K562 (cell line): ENCODE measurements around the gene TLE3. TPM values are rescaled to one million over a fixed set of nuclear protein-coding genes. Genes with fewer than 3 reads are reported as not detected.

ENCODE experiments used
- ATAC-seq: fragments of 200-7000 bp; cut with Tn5 transposase; 3 replicates; pipeline ENCODE4 v1.9.1; 2020; ENCODE audit warnings: moderate library complexity
- BruUV-seq: library from RNA; stranded (reverse); fragments of 400-500 nt; replicated peaks from 2 replicates; lab custom pipeline; 2021; lab: Mats Ljungman, UMichigan
- CTCF ChIA-PET: fragments of 300-600 bp; formaldehyde crosslinking; extraction: SDS; loops from one replicate; lab custom pipeline; 2021; ENCODE audit warnings: low intra/inter-chr PET ratio; lab: Yijun Ruan, JAX
- POLR2A ChIA-PET: fragments of 300-600, 350-650 bp; sonication (Branson Sonifier 250); formaldehyde crosslinking; extraction: SDS; loops from one replicate; lab custom pipeline; 2021; ENCODE audit warnings: antibody characterized with exemption, inconsistent platforms; lab: Yijun Ruan, JAX
- DNase-seq, 4 experiments: peaks; one replicate each; pipeline versions ENCODE4 v3.0.0 to v3.0.0-alpha.2; 2011 to 2018; ENCODE audit warnings: low spot score in 3 of 4, mixed read lengths in 3 of 4; ENCODE audit errors: extremely low read depth in 1 of 4
- FAIRE-seq: peaks from 2 replicates; lab custom pipeline; 2011; peaks lifted over from hg19 to GRCh38; lab: Jason Lieb, UNC
- H2AFZ ChIP-seq: 2 replicates; pipeline ENCODE4 v1.6.0; 2011; ENCODE audit warnings: low read depth, low read length, control low read depth, inconsistent platforms
- H3K27ac ChIP-seq: fragments of 200-600 bp; 3 replicates; pipeline ENCODE4 v1.8.0; 2011; ENCODE audit warnings: low read depth, mild to moderate bottlenecking, control low read depth, inconsistent platforms, low read length, moderate library complexity, mixed read lengths; ENCODE audit errors: extremely low read depth
- H3K27me3 ChIP-seq, 2 experiments: fragments of 300-600 bp in 1 of 2; 2 replicates in 1 of 2; 3 replicates in 1 of 2; pipeline versions ENCODE4 v1.6.0 to v1.8.0; 2011; ENCODE audit warnings: inconsistent platforms in 2 of 2, low read length in 2 of 2, mild to moderate bottlenecking in 1 of 2, mixed read lengths in 1 of 2, moderate library complexity in 1 of 2; ENCODE audit not compliant: control insufficient read depth in 2 of 2, insufficient read depth in 2 of 2
- H3K36me3 ChIP-seq: fragments of 300-600 bp; 3 replicates; pipeline ENCODE4 v1.8.0; 2011; ENCODE audit warnings: mild to moderate bottlenecking, low read length, inconsistent platforms; ENCODE audit not compliant: control insufficient read depth, insufficient read depth
- H3K4me1 ChIP-seq, 2 experiments: fragments of 200-600 bp in 1 of 2; replicated peaks in 1 of 2; 2 replicates in 1 of 2; 3 replicates in 1 of 2; pipeline versions ENCODE4 v1.5.1 to v1.8.0; 2011; ENCODE audit warnings: inconsistent platforms in 2 of 2, low read length in 2 of 2, mild to moderate bottlenecking in 1 of 2, mixed read lengths in 1 of 2, moderate library complexity in 1 of 2; ENCODE audit not compliant: control insufficient read depth in 2 of 2, insufficient read depth in 2 of 2
- H3K4me2 ChIP-seq: 2 replicates; pipeline ENCODE4 v1.6.1; 2011; ENCODE audit warnings: low read length, control low read depth, inconsistent platforms, mixed read lengths; ENCODE audit not compliant: insufficient read depth
- H3K4me3 ChIP-seq: fragments of 200-600 bp; sonication (generic), shearing (Covaris generic); 2 replicates; pipeline ENCODE4 v1.5.1; 2016; ENCODE audit warnings: control low read depth, inconsistent platforms
- H3K79me2 ChIP-seq: fragments of 200-600 bp; 3 replicates; pipeline ENCODE4 v1.8.0; 2011; ENCODE audit warnings: low read length, inconsistent platforms; ENCODE audit not compliant: control insufficient read depth, insufficient read depth
- H3K9ac ChIP-seq, 2 experiments: 2 replicates each; pipeline versions ENCODE4 v1.6.0 to v1.6.1; 2011; ENCODE audit warnings: low read depth in 2 of 2, low read length in 2 of 2, control low read depth in 1 of 2, inconsistent platforms in 1 of 2, mild to moderate bottlenecking in 1 of 2, mixed read lengths in 1 of 2; ENCODE audit not compliant: insufficient read depth in 1 of 2
- H3K9me1 ChIP-seq: one replicate; pipeline ENCODE4 v1.6.0; 2011; ENCODE audit warnings: inconsistent platforms, mild to moderate bottlenecking, low read length, moderate library complexity; ENCODE audit not compliant: control insufficient read depth, insufficient read depth
- H3K9me3 ChIP-seq: replicated peaks from 2 replicates; pipeline ENCODE4 v1.5.1; 2011; ENCODE audit warnings: low read depth, low read length, inconsistent platforms; ENCODE audit not compliant: control insufficient read depth, insufficient read depth
- H4K20me1 ChIP-seq: replicated peaks from 2 replicates; pipeline ENCODE4 v1.6.1; 2011; ENCODE audit warnings: low read length, inconsistent platforms, mixed read lengths; ENCODE audit not compliant: control insufficient read depth, insufficient read depth
- BCLAF1 ChIP-seq, 2 experiments: fragments of 450-650 bp in 1 of 2; IDR thresholded peaks; 2 replicates each; pipeline ENCODE4 v1.6.1; 2011 to 2017; ENCODE audit warnings: low read depth in 2 of 2, antibody characterized with exemption in 1 of 2, borderline replicate concordance in 1 of 2, low read length in 1 of 2, mild to moderate bottlenecking in 1 of 2, mixed read lengths in 1 of 2; ENCODE audit not compliant: control insufficient read depth in 1 of 2
- COPS2 ChIP-seq: fragments of 450-650 bp; conservative IDR thresholded peaks from 2 replicates; pipeline ENCODE4 v1.6.1; 2016; ENCODE audit warnings: mild to moderate bottlenecking, moderate library complexity
- ERF ChIP-seq: fragments of 450-650 bp; formaldehyde crosslinking; IDR thresholded peaks from 2 replicates; pipeline ENCODE4 v1.4.0; 2020; ENCODE audit warnings: mild to moderate bottlenecking, mixed read lengths
- GTF2E2 ChIP-seq: fragments of 200-800 bp; sonication (Bioruptor generic); IDR thresholded peaks from 2 replicates; pipeline ENCODE4 v1.6.1; 2016; ENCODE audit warnings: missing genetic modification characterization, missing compliant biosample characterization
- ID3 ChIP-seq, 2 experiments: fragments of 250-450 bp in 1 of 2; fragments of 450-650 bp in 1 of 2; sonication (Bioruptor Pico) in 1 of 2; IDR thresholded peaks; 2 replicates each; pipeline versions ENCODE4 v1.6.1 to v1.8.0; 2016 to 2021; ENCODE audit warnings: mild to moderate bottlenecking in 2 of 2, moderate library complexity in 2 of 2, missing compliant biosample characterization in 1 of 2, missing genetic modification characterization in 1 of 2
- IFI16 ChIP-seq: fragments of 250-450 bp; sonication (Bioruptor Pico); IDR thresholded peaks from 2 replicates; pipeline ENCODE4 v2.1.2; 2022; ENCODE audit warnings: mild to moderate bottlenecking, inconsistent platforms
- MIER1 ChIP-seq: fragments of 450-650 bp; IDR thresholded peaks from 2 replicates; pipeline ENCODE4 v1.6.1; 2016; ENCODE audit warnings: antibody characterized with exemption, mild to moderate bottlenecking, low read depth
- RFX7 ChIP-seq: fragments of 250-450 bp; sonication (Bioruptor Pico); IDR thresholded peaks from 2 replicates; pipeline ENCODE4 v1.5.1; 2021; ENCODE audit warnings: mild to moderate bottlenecking
- ZBTB12 ChIP-seq: fragments of 250-450 bp; sonication (Bioruptor Pico); IDR thresholded peaks from 2 replicates; pipeline ENCODE4 v1.4.0; 2020
- ZNF23 ChIP-seq: fragments of 250-450 bp; sonication (Bioruptor Pico); IDR thresholded peaks from 2 replicates; pipeline ENCODE4 v1.4.0; 2020; ENCODE audit warnings: mild to moderate bottlenecking
- ZNF232 ChIP-seq: sonication (generic); formaldehyde crosslinking; IDR thresholded peaks from 2 replicates; pipeline ENCODE4 v1.8.0; 2022; ENCODE audit warnings: mild to moderate bottlenecking, missing genetic modification reagents
- ZNF311 ChIP-seq: fragments of 250-450 bp; sonication (Bioruptor Pico); IDR thresholded peaks from 2 replicates; pipeline ENCODE4 v1.4.0; 2020; ENCODE audit warnings: mild to moderate bottlenecking, moderate library complexity
- ZNF445 ChIP-seq: fragments of 250-450 bp; sonication (Bioruptor Pico); IDR thresholded peaks from 2 replicates; pipeline ENCODE4 v1.4.0; 2020; ENCODE audit warnings: low read depth, mild to moderate bottlenecking, moderate library complexity
- ZNF668 ChIP-seq: fragments of 250-450 bp; sonication (Bioruptor Pico); IDR thresholded peaks from 2 replicates; pipeline ENCODE4 v1.8.0; 2022; ENCODE audit warnings: mild to moderate bottlenecking, inconsistent platforms
- ZSCAN29 ChIP-seq: fragments of 450-650 bp; IDR thresholded peaks from 2 replicates; pipeline ENCODE4 v1.6.1; 2017
- WGBS: fragments of 100-300 bp; shearing (Covaris generic); methylation state at CpG from one replicate; pipeline ENCODE4 v1.1.6; 2016; ENCODE audit warnings: low coverage, mixed read lengths; ENCODE audit not compliant: insufficient coverage; ENCODE audit errors: missing lambda C conversion rate; 5-methylcytosine and 5-hydroxymethylcytosine counted together
- in situ Hi-C: fragments of 300-500 bp; cut with MboI; formaldehyde crosslinking; loops from 4 replicates; pipeline ENCODE4 v1.15.0; 2018; ENCODE audit warnings: inconsistent platforms, mixed read lengths
- intact Hi-C: fragments of 100-400 bp; cut with micrococcal nuclease; formaldehyde crosslinking; loops from 2 replicates; pipeline ENCODE4 v1.14.2; 2022
- polyA plus RNA-seq, 8 experiments: library from polyadenylated mRNA; depleted of rRNA in 4 of 8; stranded (reverse) in 5 of 8; unstranded in 3 of 8; fragments of >200 nt; fragmentation: Nextera tagmentation in 2 of 8; fragmentation: Illumina TruSeq in 1 of 8; extraction: Ambion mirVana in 2 of 8; extraction: Trizol in 1 of 8; gene quantifications; 2 replicates each; pipeline versions ENCODE4 v1.2.1 to v1.2.3, GENCODE V29; 2011 to 2014; ENCODE audit warnings: inconsistent platforms in 1 of 8, missing spikeins in 1 of 8
- total RNA-seq, 7 experiments: library from RNA; depleted of rRNA in 6 of 7; stranded (reverse); fragments of >200 nt in 6 of 7; fragmentation: Illumina TruSeq in 2 of 7; extraction: Trizol in 2 of 7; gene quantifications; 2 replicates each; pipeline versions ENCODE4 v1.2.1 to v1.2.3, GENCODE V29; 2011 to 2021; ENCODE audit warnings: low replicate concordance in 1 of 7

Gene TLE3
- total and polyA plus RNA-seq, 9 of the 15 experiments (the other 6 are each of a cell fraction or from before 2014, with no cell fraction given): 1.5 to 84.2 (median 14.1) TPM

- FAIRE-seq (no peak), ATAC-seq (no peak), DNase-seq (no peak)
- H3K27me3 ChIP-seq: peaks cover 9 to 46% of the 10 kb centered on the region in 2 experiments; a peak in 4 of 5 replicates
- CTCF ChIA-PET: interaction anchor here (0.6 kb wide), 1 partner anchor 248 kb away, joined by 3 read pairs; no protein-coding TSS in a partner anchor
- in situ Hi-C loops (no loop called here), intact Hi-C loops (no loop called here)
- no peak overlapping the region for H2AFZ ChIP-seq
- POLR2A ChIA-PET: interaction anchor here (1.1 to 1.9 kb wide), 2 partner anchors 15 to 30 kb away, joined by 3 to 7 read pairs; no protein-coding TSS in a partner anchor
- no peaks in the 10 kb centered on the region for H3K4me1 ChIP-seq
- H3K27ac ChIP-seq: no peak overlapping the region
- H4K20me1 ChIP-seq: 0 out of 2 replicates have a peak, but pooled peaks cover 5% of the 10 kb centered on the region
- peaks cover 4% of the 10 kb centered on the region; the same call in 1 of the 2 replicates for H3K9me3 ChIP-seq
- 0% methylated on average over 5 of the region's 5 CpGs for WGBS
- H3K4me2 ChIP-seq: no peak overlapping the region
- no peak overlapping the region for H3K9ac ChIP-seq
- no peaks in the 10 kb centered on the region for H3K9me1 ChIP-seq
- no peaks in the 10 kb centered on the region for H3K79me2 ChIP-seq
- no peak overlapping the region for H3K4me3 ChIP-seq
- BruUV-seq: no TSS peak
- no peak for TF ChIP-seq IFI16 (CRISPR knock-in tag)
- no peak for TF ChIP-seq ZNF232
- TF ChIP-seq ZNF23 (CRISPR knock-in tag): no peak
- TF ChIP-seq ZNF668: no peak
- TF ChIP-seq ZNF445: no peak
- TF ChIP-seq RFX7 (CRISPR knock-in tag): no peak
- no peak for TF ChIP-seq COPS2
- no peak for TF ChIP-seq MIER1
- no peak for TF ChIP-seq ZBTB12
- no peak for TF ChIP-seq ZNF311 (CRISPR knock-in tag)
- TF ChIP-seq BCLAF1 (IDR thresholded peaks at IDR 0.05; ENCODE audit: borderline replicate concordance in 1 of 2, control insufficient read depth in 1 of 2, low read depth in 2 of 2, low read length in 1 of 2): no peak
- TF ChIP-seq ZSCAN29: no peak
- TF ChIP-seq ERF (CRISPR knock-in tag): no peak
- TF ChIP-seq GTF2E2 (tag): no peak
- no peak for TF ChIP-seq ID3 (CRISPR knock-in tag; IDR thresholded peaks at IDR 0.05)
- no peak for TF ChIP-seq ID3 (tag; IDR thresholded peaks at IDR 0.05)
- no peaks in the 10 kb centered on the region for H3K36me3 ChIP-seq
These were observed 27.9 kb upstream of the TLE3 start for GRCh38 chr15:70125605-70126004.
